Epithelial cell of esophagus (primary cell): ENCODE data around the gene TKT.
A peak's percentile ranks its signal among the peaks of the same experiment; 100 is the strongest.

Source experiments
- DNase-seq: peaks from one replicate; pipeline ENCODE4 v3.0.0; 2010; ENCODE audit warnings: low read depth
- H3K4me3 ChIP-seq: 2 replicates; pipeline ENCODE4 v1.5.1; 2011; ENCODE audit warnings: mild to moderate bottlenecking, low read length, control low read depth
- CTCF ChIP-seq: IDR thresholded peaks from 2 replicates; pipeline ENCODE4 v1.5.1; 2011; ENCODE audit warnings: low read depth, mild to moderate bottlenecking, low read length, control low read depth, inconsistent platforms; ENCODE audit not compliant: insufficient read depth; ENCODE audit errors: missing control alignments

The TKT gene

GRCh38 chr3:53202331-53203015 is 53.3 kb downstream of the TKT start:
- no peak for DNase-seq
- H3K4me3 ChIP-seq = no peak overlapping the region
- TF ChIP-seq CTCF = no peak

GRCh38 chr3:53200501-53201498 is 55.0 kb downstream of the TKT start:
- no peak for TF ChIP-seq CTCF
- DNase-seq = no peak
- no peak overlapping the region for H3K4me3 ChIP-seq

- H3K4me3 ChIP-seq = no peak overlapping the region
- TF ChIP-seq CTCF = peak; percentile 37
- peak; percentile 13 for DNase-seq
Observed at GRCh38 chr3:53199834-53200233, 56.0 kb downstream of the TKT start.

GRCh38 chr3:53198996-53199395 is 56.8 kb downstream of the TKT start:
- DNase-seq = no peak
- TF ChIP-seq CTCF = no peak
- H3K4me3 ChIP-seq = no peak overlapping the region

GRCh38 chr3:53198256-53198977 is 57.4 kb downstream of the TKT start:
- no peak overlapping the region for H3K4me3 ChIP-seq
- no peak for DNase-seq
- TF ChIP-seq CTCF = no peak

GRCh38 chr3:53196575-53197407 is 59.0 kb downstream of the TKT start:
- no peak overlapping the region for H3K4me3 ChIP-seq
- TF ChIP-seq CTCF = no peak
- DNase-seq = peak; percentile 74
